Smooth muscle cell (in vitro differentiated cells): ENCODE data around the gene TPCN2. TPM values are rescaled to one million over a fixed set of nuclear protein-coding genes. Genes with fewer than 3 reads are reported as not detected.

Experiments
- DNase-seq: peaks from one replicate; lab custom pipeline; 2025; ENCODE audit not compliant: unreplicated experiment; lab: John Stamatoyannopoulos, UW
- H2AFZ ChIP-seq: fragments of 200-600 bp; sonication (generic); 2 replicates; pipeline ENCODE4 v1.6.0; 2016; ENCODE audit warnings: antibody characterized with exemption, low read depth, mild to moderate bottlenecking
- H3F3A ChIP-seq: fragments of 200-600 bp; sonication (generic); 2 replicates; pipeline ENCODE4 v1.6.0; 2017; ENCODE audit warnings: antibody characterized with exemption, low read depth
- H3K27ac ChIP-seq: fragments of 200-600 bp; sonication (generic); 2 replicates; pipeline ENCODE4 v1.5.1; 2016; ENCODE audit warnings: low read depth, mild to moderate bottlenecking
- H3K27me3 ChIP-seq: fragments of 200-600 bp; sonication (generic); 2 replicates; pipeline ENCODE4 v1.6.1; 2016; ENCODE audit warnings: low read depth, mild to moderate bottlenecking
- H3K36me3 ChIP-seq: fragments of 200-600 bp; sonication (generic); 2 replicates; pipeline ENCODE4 v1.5.1; 2016; ENCODE audit warnings: low read depth
- H3K4me1 ChIP-seq: fragments of 200-600 bp; sonication (generic); 2 replicates; pipeline ENCODE4 v1.5.1; 2016; ENCODE audit warnings: low read depth
- H3K4me2 ChIP-seq: fragments of 200-600 bp; sonication (generic); 2 replicates; pipeline ENCODE4 v1.6.0; 2016; ENCODE audit warnings: mild to moderate bottlenecking
- H3K4me3 ChIP-seq: fragments of 200-600 bp; sonication (generic); 2 replicates; pipeline ENCODE4 v1.5.1; 2016; ENCODE audit warnings: mild to moderate bottlenecking
- H3K79me2 ChIP-seq: fragments of 200-600 bp; sonication (generic); 2 replicates; pipeline ENCODE4 v1.6.0; 2016; ENCODE audit warnings: low read depth, mild to moderate bottlenecking
- H3K9ac ChIP-seq: fragments of 200-600 bp; sonication (generic); 2 replicates; pipeline ENCODE4 v1.6.0; 2016; ENCODE audit warnings: low read depth
- H3K9me3 ChIP-seq: fragments of 200-600 bp; sonication (generic); replicated peaks from 2 replicates; pipeline ENCODE4 v1.5.1; 2016; ENCODE audit warnings: low read depth
- H4K20me1 ChIP-seq: fragments of 200-600 bp; sonication (generic); 2 replicates; pipeline ENCODE4 v1.6.0; 2016; ENCODE audit warnings: low read depth
- CTCF ChIP-seq: fragments of 200-600 bp; sonication (generic); IDR thresholded peaks from 2 replicates; pipeline ENCODE4 v1.5.1; 2017; ENCODE audit warnings: borderline replicate concordance, mild to moderate bottlenecking, antibody characterized with exemption; ENCODE audit not compliant: insufficient read depth, poor library complexity, severe bottlenecking
- WGBS: methylation state at CpG from one replicate; pipeline ENCODE4 v1.1.7; 2016; ENCODE audit warnings: low lambda C conversion rate; 5-methylcytosine and 5-hydroxymethylcytosine counted together
- polyA plus RNA-seq: library from polyadenylated mRNA; unstranded; fragments of >200 nt; fragmentation: Nextera tagmentation; extraction: Ambion mirVana; gene quantifications from 2 replicates; pipeline ENCODE4 v1.2.1, GENCODE V29; 2016
- total RNA-seq: library from RNA; depleted of rRNA; stranded (reverse); fragments of >200 nt; gene quantifications from 2 replicates; pipeline ENCODE4 v1.2.3, GENCODE V29; 2014

Gene TPCN2
- total and polyA plus RNA-seq, 2 experiments from 2014 or later, result 7.4 to 10.5 TPM

- no peaks in the 10 kb centered on the region for H3K36me3 ChIP-seq
- H3K9me3 ChIP-seq, result no peaks in the 10 kb centered on the region
- peaks cover 29% of the 10 kb centered on the region for H3K79me2 ChIP-seq
- no peak overlapping the region for H3K27ac ChIP-seq
- DNase-seq, result no peak
- peaks cover 5% of the 10 kb centered on the region for H3K4me1 ChIP-seq
- 93% methylated on average over 18 of the region's 18 CpGs for WGBS
- peaks cover 6% of the 10 kb centered on the region for H3F3A ChIP-seq
- H3K4me3 ChIP-seq, result no peak overlapping the region
- no peak overlapping the region for H3K9ac ChIP-seq
- H2AFZ ChIP-seq, result no peak overlapping the region
- peaks cover 47% of the 10 kb centered on the region for H4K20me1 ChIP-seq
- TF ChIP-seq CTCF, result no peak
- H3K27me3 ChIP-seq, result no peaks in the 10 kb centered on the region
- H3K4me2 ChIP-seq, result no peak overlapping the region
Observed at GRCh38 chr11:69050592-69051380, 2.1 kb downstream of the TPCN2 start.

GRCh38 chr11:69051381-69052342 is 2.9 kb downstream of the TPCN2 start:
- Histone ChIP-seq H3K9ac (no peak overlapping the region), H3K36me3 (no peaks in the 10 kb centered on the region), H3K9me3 (no peaks in the 10 kb centered on the region), H3K27me3 (no peaks in the 10 kb centered on the region), H3K79me2 (peaks cover 29% of the 10 kb centered on the region), H3K4me3 (no peak overlapping the region), H4K20me1 (peaks cover 55% of the 10 kb centered on the region), H3K4me2 (no peak overlapping the region), H3K4me1 (peaks cover 5% of the 10 kb centered on the region), H3K27ac (no peak overlapping the region), H2AFZ (no peak overlapping the region), H3F3A (peaks cover 6% of the 10 kb centered on the region)
- 95% methylated on average over 20 of the region's 20 CpGs for WGBS
- no peak for DNase-seq
- no peak for TF ChIP-seq CTCF

- TF ChIP-seq CTCF, result no peak
- Histone ChIP-seq H3K36me3 (no peaks in the 10 kb centered on the region), H3K79me2 (peaks cover 29% of the 10 kb centered on the region), H3K4me3 (no peak overlapping the region), H3K27ac (no peak overlapping the region), H3K9ac (no peak overlapping the region), H4K20me1 (peaks cover 62% of the 10 kb centered on the region), H3K4me2 (no peak overlapping the region), H3F3A (peaks cover 6% of the 10 kb centered on the region), H2AFZ (no peak overlapping the region), H3K4me1 (peaks cover 5% of the 10 kb centered on the region), H3K9me3 (no peaks in the 10 kb centered on the region), H3K27me3 (no peaks in the 10 kb centered on the region)
- no peak for DNase-seq
- WGBS, result 84% methylated on average over 21 of the region's 21 CpGs
Observed at GRCh38 chr11:69052343-69053168, 3.8 kb downstream of the TPCN2 start.
